ENCODE measurements around the gene C16orf46. TPM values are rescaled to one million over a fixed set of nuclear protein-coding genes. Genes with fewer than 3 reads are reported as not detected.

The C16orf46 gene
- total and polyA plus RNA-seq, 2 donors (not counting 3 experiments of a cell fraction or from before 2014, with no cell fraction given), result 0.26 TPM; not detected in 1

DNA sequence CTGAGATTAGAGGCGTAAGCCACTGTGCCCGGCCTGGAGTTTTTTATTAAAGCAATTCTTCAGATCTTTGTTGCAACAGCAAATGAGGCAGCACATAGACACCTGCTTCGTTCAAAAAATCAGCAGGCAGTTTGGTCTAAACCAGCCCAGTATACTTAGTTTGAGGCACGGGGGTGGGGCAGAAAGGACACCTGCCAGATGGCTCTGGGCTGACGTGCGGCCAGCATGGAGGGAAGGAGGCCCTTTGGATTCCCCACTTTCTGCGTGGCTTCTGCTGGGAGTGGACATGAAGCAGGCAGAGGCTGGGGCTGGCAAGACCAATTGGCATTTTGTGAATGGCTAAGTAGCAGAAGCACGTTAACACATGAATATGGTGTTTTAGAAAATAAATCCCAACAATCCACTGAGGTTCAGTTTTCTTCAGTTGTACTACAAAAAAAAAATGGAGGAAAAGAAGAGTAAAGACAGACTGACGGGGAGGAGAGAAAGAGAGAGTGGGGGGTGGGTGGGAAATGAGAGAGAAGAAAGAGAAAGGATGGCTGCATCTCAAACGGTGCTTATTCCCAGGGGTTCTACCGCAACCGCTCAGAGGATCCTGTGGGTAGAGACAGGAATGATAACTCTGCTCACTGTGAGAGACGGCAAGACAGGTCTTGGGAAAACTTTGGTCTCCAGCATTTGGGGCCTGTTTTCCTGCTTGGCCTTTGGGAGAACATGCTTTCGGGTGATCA lies 16.3 kb downstream of the C16orf46 start:
- FAIRE-seq, result no peak
- H3K4me2 ChIP-seq (ENCODE audit: insufficient read depth, low read length), result no peak overlapping the region
- CTCF ChIA-PET, result no interaction called here

More for the DNA sequence above, 16.3 kb downstream of the C16orf46 start:
- no TSS peak for BruUV-seq (replicated peaks)
- POLR2A ChIA-PET, result no interaction called here
- TF ChIP-seq FOS (IDR thresholded peaks at IDR 0.05; ENCODE audit: borderline replicate concordance, insufficient read depth, low read length) (no peak), JUN (IDR thresholded peaks at IDR 0.05; ENCODE audit: borderline replicate concordance, insufficient read depth, insufficient read length, low read depth) (no peak), MYC (IDR thresholded peaks at IDR 0.05; ENCODE audit: low read depth, low read length) (no peak), POLR2A (IDR thresholded peaks at IDR 0.05; ENCODE audit: low read depth, low read length) (no peak), EZH2 (IDR thresholded peaks at IDR 0.05; ENCODE audit: borderline replicate concordance, low read depth, low read length, severe bottlenecking) (no peak), GATA2 (IDR thresholded peaks at IDR 0.05; ENCODE audit: insufficient read depth, insufficient read length, low read depth, low read length) (no peak), POLR2AphosphoS5 (IDR thresholded peaks at IDR 0.05; ENCODE audit: insufficient read depth, low read depth, low read length) (no peak)
- TF ChIP-seq, protein P1, sequence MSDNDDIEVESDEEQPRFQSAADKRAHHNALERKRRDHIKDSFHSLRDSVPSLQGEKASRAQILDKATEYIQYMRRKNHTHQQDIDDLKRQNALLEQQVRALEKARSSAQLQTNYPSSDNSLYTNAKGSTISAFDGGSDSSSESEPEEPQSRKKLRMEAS (IDR thresholded peaks at IDR 0.05; ENCODE audit: insufficient read depth, insufficient read length), result no peak
- TF ChIP-seq, protein P2, sequence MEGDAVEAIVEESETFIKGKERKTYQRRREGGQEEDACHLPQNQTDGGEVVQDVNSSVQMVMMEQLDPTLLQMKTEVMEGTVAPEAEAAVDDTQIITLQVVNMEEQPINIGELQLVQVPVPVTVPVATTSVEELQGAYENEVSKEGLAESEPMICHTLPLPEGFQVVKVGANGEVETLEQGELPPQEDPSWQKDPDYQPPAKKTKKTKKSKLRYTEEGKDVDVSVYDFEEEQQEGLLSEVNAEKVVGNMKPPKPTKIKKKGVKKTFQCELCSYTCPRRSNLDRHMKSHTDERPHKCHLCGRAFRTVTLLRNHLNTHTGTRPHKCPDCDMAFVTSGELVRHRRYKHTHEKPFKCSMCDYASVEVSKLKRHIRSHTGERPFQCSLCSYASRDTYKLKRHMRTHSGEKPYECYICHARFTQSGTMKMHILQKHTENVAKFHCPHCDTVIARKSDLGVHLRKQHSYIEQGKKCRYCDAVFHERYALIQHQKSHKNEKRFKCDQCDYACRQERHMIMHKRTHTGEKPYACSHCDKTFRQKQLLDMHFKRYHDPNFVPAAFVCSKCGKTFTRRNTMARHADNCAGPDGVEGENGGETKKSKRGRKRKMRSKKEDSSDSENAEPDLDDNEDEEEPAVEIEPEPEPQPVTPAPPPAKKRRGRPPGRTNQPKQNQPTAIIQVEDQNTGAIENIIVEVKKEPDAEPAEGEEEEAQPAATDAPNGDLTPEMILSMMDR (IDR thresholded peaks at IDR 0.05; ENCODE audit: extremely low read depth in 1 of 2, insufficient read depth in 1 of 2, low read depth in 1 of 2, low read length in 2 of 2), result no peak
- no peak overlapping the region for H3K9ac ChIP-seq (replicated peaks; ENCODE audit: extremely low read depth, insufficient read depth, low read length)
- H3K27me3 ChIP-seq (ENCODE audit: control insufficient read depth in 2 of 2, insufficient read depth in 2 of 2, low read length in 2 of 2), result no peaks in the 10 kb centered on the region
- dilution Hi-C loops (cut with MboI; ENCODE audit: extremely low pct_ligation_motif_present, low sequenced_read_pairs) (no loop called here), intact Hi-C loops (cut with micrococcal nuclease) (no loop called here)
- H3K4me1 ChIP-seq (ENCODE audit: control insufficient read depth, extremely low read depth, insufficient read depth, low read length), result no peaks in the 10 kb centered on the region
- H3K27ac ChIP-seq (ENCODE audit: insufficient read depth, low read depth, low read length), result no peak overlapping the region
- no peaks in the 10 kb centered on the region for H3K36me3 ChIP-seq (ENCODE audit: control insufficient read depth in 2 of 2, extremely low read depth in 1 of 2, insufficient read depth in 2 of 2, low read length in 2 of 2)
- no peak overlapping the region for H3K4me3 ChIP-seq (replicated peaks in 1 of 3; ENCODE audit: insufficient read depth in 1 of 3, low read depth in 1 of 3, low read length in 3 of 3)
- H3K9me3 ChIP-seq (replicated peaks; ENCODE audit: control insufficient read depth, insufficient read depth, low read length), result no peaks in the 10 kb centered on the region
- no peaks in the 10 kb centered on the region for H3K79me2 ChIP-seq (ENCODE audit: control insufficient read depth, insufficient read depth, low read length)
- no peak overlapping the region for H2AFZ ChIP-seq (ENCODE audit: low read depth, low read length)
- H4K20me1 ChIP-seq (replicated peaks; ENCODE audit: control insufficient read depth, extremely low read depth, insufficient read depth, low read length), result no peaks in the 10 kb centered on the region
- DNase-seq (ENCODE audit: low read depth, low spot score), result no peak
- no peaks in the 10 kb centered on the region for H3K9me1 ChIP-seq (replicated peaks; ENCODE audit: control insufficient read depth, extremely low read depth, insufficient read depth, low read length)

Measured in endothelial cell of umbilical vein (primary cell).